Activated CD4-positive, alpha-beta memory T cell treated with anti-CD3 and anti-CD28 coated beads, Interleukin-2, amount 10 ng/mL, durations not matched to agents 7 days and 5 days (primary cell): ENCODE results near the gene GJB3. TPM values are rescaled to one million over a fixed set of nuclear protein-coding genes. Genes with fewer than 3 reads are reported as not detected.
"Not testable (repeated sequence)": the region's sequence is repeated elsewhere in the genome, so short reads cannot be mapped to it uniquely, and the experiment has no call there.

Source experiments
- CTCF ChIA-PET: fragments of 350-600 bp; sonication (Branson Sonifier 250); formaldehyde crosslinking; loops from one replicate; lab custom pipeline; 2021; ENCODE audit warnings: antibody characterized with exemption, inconsistent platforms; lab: Charles Lee
- POLR2A ChIA-PET: fragments of 350-600 bp; sonication (Branson Sonifier 250); formaldehyde crosslinking; loops from one replicate; lab custom pipeline; 2021; ENCODE audit warnings: antibody characterized with exemption; lab: Charles Lee
- DNase-seq: peaks from one replicate; pipeline ENCODE4 v3.0.0-alpha.2; 2020
- H3K27ac Mint-ChIP-seq: one replicate; pipeline ENCODE4 v1.8.0; 2021; ENCODE audit warnings: mild to moderate bottlenecking, mixed read lengths
- H3K27me3 Mint-ChIP-seq: one replicate; pipeline ENCODE4 v1.8.0; 2021; ENCODE audit warnings: mixed read lengths
- H3K36me3 Mint-ChIP-seq: one replicate; pipeline ENCODE4 v1.8.0; 2021; ENCODE audit warnings: low read depth, mixed read lengths
- H3K4me1 Mint-ChIP-seq: one replicate; pipeline ENCODE4 v1.8.0; 2021; ENCODE audit warnings: mixed read lengths
- H3K4me3 Mint-ChIP-seq: one replicate; pipeline ENCODE4 v1.8.0; 2021; ENCODE audit warnings: mild to moderate bottlenecking, mixed read lengths
- H3K9me3 Mint-ChIP-seq: one replicate; pipeline ENCODE4 v1.8.0; 2021; ENCODE audit warnings: mixed read lengths
- total RNA-seq, 2 experiments: library from RNA; stranded (reverse); gene quantifications; one replicate each; pipeline ENCODE4 v1.2.3, GENCODE V29; 2021

GJB3 gene
- not detected for total RNA-seq

GRCh38 chr1:34781071-34781843 is at the start of gene GJB3:
TSS of gene GJB3 (plus strand) at chr1:34781214. CDS start at chr1:34784763, 3,549 bp downstream.
- no peak within 1 kb of the TSS for H3K4me3 Mint-ChIP-seq
- DNase-seq = no peak

GRCh38 chr1:34732831-34733230 is 48.2 kb upstream of the GJB3 start:
- H3K9me3 Mint-ChIP-seq, DNase-seq, H3K4me1 Mint-ChIP-seq, POLR2A ChIA-PET, H3K4me3 Mint-ChIP-seq, H3K27ac Mint-ChIP-seq, H3K36me3 Mint-ChIP-seq, H3K27me3 Mint-ChIP-seq: not testable (repeated sequence)
- CTCF ChIA-PET = interaction anchor here (3.6 kb wide), 1 partner anchor 11 kb away, joined by 16 read pairs; no protein-coding TSS in a partner anchor

More at GRCh38 chr1:34781071-34781843, at the start of gene GJB3:
- H3K9me3 Mint-ChIP-seq = no peaks in the 10 kb centered on the region
- ChIA-PET CTCF (no interaction called here), POLR2A (interaction anchor here (1.1 kb wide), 1 partner anchor 16 kb away, joined by 3 read pairs; no protein-coding TSS in a partner anchor)
- peaks cover 54% of the 10 kb centered on the region for H3K27me3 Mint-ChIP-seq
- no peaks in the 10 kb centered on the region for H3K36me3 Mint-ChIP-seq
- H3K27ac Mint-ChIP-seq = no peak within 1 kb of the TSS
- H3K4me1 Mint-ChIP-seq = peaks cover 3% of the 10 kb centered on the region

- POLR2A ChIA-PET = no interaction called here
- Mint-ChIP-seq H3K4me3 (no peak overlapping the region), H3K36me3 (no peaks in the 10 kb centered on the region), H3K9me3 (no peaks in the 10 kb centered on the region), H3K27me3 (peaks cover 12% of the 10 kb centered on the region), H3K27ac (no peak overlapping the region), H3K4me1 (no peaks in the 10 kb centered on the region)
- CTCF ChIA-PET = interaction anchor here (0.6 kb wide), 1 partner anchor 10 kb away, joined by 3 read pairs; no protein-coding TSS in a partner anchor
- no peak for DNase-seq
Measured at GRCh38 chr1:34736692-34737091, 44.3 kb upstream of the GJB3 start.

DNA sequence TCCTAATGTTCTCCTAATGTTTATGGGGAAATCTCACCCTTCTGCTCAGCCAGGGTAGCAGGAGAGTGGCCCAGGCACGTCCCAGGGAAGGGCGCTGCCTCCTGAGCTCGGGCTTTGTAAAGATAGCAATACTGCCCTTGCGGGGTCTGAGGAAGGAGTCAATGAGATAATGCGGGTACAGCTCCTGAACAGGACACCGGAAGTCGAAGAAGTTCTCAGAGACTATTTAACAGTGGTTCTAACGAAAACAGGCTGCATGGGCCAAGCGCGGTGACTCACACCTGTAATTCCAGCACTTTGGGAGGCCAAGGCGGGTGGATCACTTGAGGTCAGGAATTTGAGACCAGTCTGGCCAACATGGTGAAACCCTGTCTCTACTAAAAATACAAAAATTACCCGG is 43.8 kb upstream of the GJB3 start:
- H3K9me3 Mint-ChIP-seq, POLR2A ChIA-PET, H3K4me3 Mint-ChIP-seq, H3K4me1 Mint-ChIP-seq, DNase-seq, H3K27ac Mint-ChIP-seq, H3K36me3 Mint-ChIP-seq: not testable (repeated sequence)
- peaks cover 12% of the 10 kb centered on the region for H3K27me3 Mint-ChIP-seq
- CTCF ChIA-PET = interaction anchor here (0.6 kb wide), 1 partner anchor 9 kb away, joined by 3 read pairs; no protein-coding TSS in a partner anchor

DNA sequence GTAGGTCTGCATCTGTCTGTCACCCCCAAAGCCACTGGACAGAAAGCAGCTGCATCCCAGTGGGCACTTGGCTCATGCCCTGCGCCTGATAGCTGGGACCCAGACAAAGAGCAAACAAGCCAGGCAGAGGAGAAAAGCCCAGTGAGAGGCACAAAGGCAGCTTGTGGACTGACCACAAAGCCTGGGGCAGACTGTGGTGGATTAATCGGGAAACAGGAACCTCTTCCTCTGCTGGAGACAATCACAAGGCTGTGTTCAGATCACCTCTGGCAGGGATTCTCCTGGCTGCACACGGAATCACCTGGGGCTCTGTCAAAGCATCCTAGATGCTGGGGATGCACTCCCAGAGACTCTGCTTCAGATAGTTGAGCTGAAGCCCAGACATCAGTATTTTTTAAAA is 41.4 kb upstream of the GJB3 start:
- ChIA-PET POLR2A (no interaction called here), CTCF (interaction anchor here (1.6 kb wide), 1 partner anchor 279 kb away, joined by 7 read pairs; no protein-coding TSS in a partner anchor)
- DNase-seq = no peak
- no peak overlapping the region for H3K27ac Mint-ChIP-seq
- H3K27me3 Mint-ChIP-seq = peaks cover 9% of the 10 kb centered on the region
- H3K4me1 Mint-ChIP-seq = no peaks in the 10 kb centered on the region
- no peaks in the 10 kb centered on the region for H3K9me3 Mint-ChIP-seq
- no peaks in the 10 kb centered on the region for H3K36me3 Mint-ChIP-seq
- no peak overlapping the region for H3K4me3 Mint-ChIP-seq

DNA sequence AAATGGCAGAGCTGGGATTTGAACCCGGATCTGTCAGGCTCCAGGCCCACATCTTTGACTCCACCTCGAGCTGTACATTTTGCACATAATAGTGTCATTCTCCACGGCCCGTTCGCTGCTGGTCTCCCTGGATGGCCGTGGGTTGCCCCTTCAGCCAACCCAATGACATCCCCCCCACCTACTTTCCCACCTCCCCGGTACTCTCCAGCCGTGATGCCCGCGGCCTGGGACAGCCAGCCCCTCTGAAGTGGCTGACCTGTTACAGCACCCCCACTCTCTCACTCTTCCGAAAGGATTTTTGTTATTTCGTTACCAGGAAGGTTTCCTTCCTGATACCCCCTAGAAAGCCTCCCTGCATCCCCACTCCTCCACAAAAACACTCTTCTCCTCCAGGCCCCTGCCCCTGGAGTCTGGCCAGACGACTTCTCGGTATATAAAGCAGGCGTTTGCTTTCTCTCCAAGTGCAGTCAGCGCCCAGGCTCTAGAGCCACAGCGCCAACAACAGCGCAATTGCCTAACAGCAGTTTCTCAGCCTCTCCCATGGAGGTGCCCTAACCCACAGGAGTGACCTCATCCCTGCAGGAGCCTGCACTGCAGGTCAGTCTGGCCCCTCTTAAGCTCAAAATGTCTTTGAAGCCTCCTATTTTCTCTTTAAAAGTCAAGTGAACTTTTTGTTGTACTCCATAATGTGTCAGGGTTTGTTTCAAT is 40.7 kb upstream of the GJB3 start:
- H3K27me3 Mint-ChIP-seq = peaks cover 7% of the 10 kb centered on the region
- CTCF ChIA-PET = interaction anchor here (0.7 to 1.6 kb wide), 2 partner anchors 138 to 280 kb away, joined by 3 to 7 read pairs; no protein-coding TSS in a partner anchor
- POLR2A ChIA-PET = no interaction called here

DNA sequence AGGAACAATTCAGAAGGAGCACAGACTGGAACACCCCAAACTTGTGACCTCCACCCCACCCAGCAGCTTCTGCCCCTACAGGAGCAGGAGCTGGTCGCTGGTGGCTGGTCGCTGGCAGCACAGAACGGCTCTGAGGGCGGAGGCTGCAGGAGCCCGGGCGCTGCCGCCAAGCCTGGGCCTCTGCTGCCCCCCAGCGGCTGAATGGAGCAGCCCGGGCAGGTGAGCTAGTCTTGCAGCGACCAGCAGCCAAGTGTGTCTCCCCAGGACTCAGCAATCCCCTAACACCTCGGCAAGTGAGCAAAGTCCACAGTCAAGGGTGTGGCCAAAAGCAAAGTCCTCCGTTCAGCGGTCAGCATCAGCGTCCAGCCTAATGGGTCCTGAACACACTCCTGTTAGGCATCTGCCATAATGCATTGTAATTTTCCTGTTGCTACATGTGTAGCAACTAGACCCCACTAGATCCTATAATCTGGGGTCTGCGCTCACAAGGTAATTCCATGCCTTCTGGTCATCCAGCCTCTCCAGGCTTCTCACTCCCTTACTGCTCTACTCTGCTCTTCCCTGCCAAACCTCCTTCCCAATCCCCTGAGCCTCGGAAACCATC is 38.2 kb upstream of the GJB3 start:
- Mint-ChIP-seq H3K9me3 (no peaks in the 10 kb centered on the region), H3K4me3 (no peak overlapping the region), H3K36me3 (no peaks in the 10 kb centered on the region), H3K4me1 (no peaks in the 10 kb centered on the region), H3K27me3 (peaks cover 7% of the 10 kb centered on the region), H3K27ac (no peak overlapping the region)
- POLR2A ChIA-PET = no interaction called here
- CTCF ChIA-PET = interaction anchor here (0.6 to 3.3 kb wide), 18 partner anchors 9 to 1112 kb away, joined by 3 to 24 read pairs (median 4); partner anchors contain the start of gene GJB5
- peak; percentile 79 for DNase-seq

More for the DNA sequence above, 40.7 kb upstream of the GJB3 start:
- Mint-ChIP-seq H3K27ac (no peak overlapping the region), H3K36me3 (no peaks in the 10 kb centered on the region), H3K9me3 (no peaks in the 10 kb centered on the region), H3K4me3 (no peak overlapping the region), H3K4me1 (no peaks in the 10 kb centered on the region)
- no peak for DNase-seq

DNA sequence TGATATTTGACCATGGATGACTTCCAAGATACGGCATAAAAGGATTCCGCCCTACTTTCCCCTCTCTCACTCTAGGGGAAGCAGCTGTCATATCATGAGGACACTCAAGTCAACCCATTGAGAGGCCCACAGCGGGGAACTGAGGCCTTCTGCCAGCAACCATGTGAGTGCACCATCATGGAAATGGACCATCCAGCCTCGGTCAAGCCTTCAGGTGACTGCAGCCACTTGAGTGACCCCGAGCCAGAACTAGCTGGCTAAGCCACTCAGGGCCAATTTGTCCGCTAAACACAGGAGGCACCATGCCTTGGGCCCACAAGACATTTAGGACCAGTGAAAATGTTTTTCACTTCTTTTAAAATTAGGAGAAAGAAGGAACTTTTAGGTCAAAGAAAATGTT is 37.2 kb upstream of the GJB3 start:
- H3K27ac Mint-ChIP-seq = no peak overlapping the region
- H3K27me3 Mint-ChIP-seq = peaks cover 8% of the 10 kb centered on the region
- no peaks in the 10 kb centered on the region for H3K36me3 Mint-ChIP-seq
- H3K9me3 Mint-ChIP-seq = no peaks in the 10 kb centered on the region
- ChIA-PET CTCF (interaction anchor here (0.8 to 3.3 kb wide), 8 partner anchors 8 to 1113 kb away, joined by 3 to 24 read pairs (median 10); no protein-coding TSS in a partner anchor), POLR2A (no interaction called here)
- no peaks in the 10 kb centered on the region for H3K4me1 Mint-ChIP-seq
- no peak for DNase-seq
- H3K4me3 Mint-ChIP-seq = no peak overlapping the region

DNA sequence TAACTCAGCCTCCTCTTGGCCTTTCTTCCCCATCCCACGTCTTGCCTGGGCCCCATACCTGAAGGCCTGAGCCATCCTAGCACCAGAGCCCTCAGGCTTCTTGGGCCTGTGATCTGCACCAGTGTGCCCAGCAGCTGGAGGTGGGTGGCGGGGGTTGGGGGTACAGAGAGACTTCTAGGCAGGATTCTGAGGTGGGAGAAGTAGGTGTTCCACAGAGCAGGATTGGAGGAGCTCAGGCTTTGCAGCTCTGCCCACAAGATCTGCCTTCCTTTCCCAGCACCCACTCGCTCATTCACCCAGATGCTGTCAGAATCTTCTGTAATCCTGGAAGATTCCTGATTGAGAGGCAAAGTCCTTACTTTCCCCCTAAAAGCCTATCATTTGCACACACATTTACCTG is 36.2 kb upstream of the GJB3 start:
- ChIA-PET CTCF (interaction anchor here (0.7 to 3.3 kb wide), 3 partner anchors 11 to 285 kb away, joined by 3 to 16 read pairs (median 3); no protein-coding TSS in a partner anchor), POLR2A (no interaction called here)
- Mint-ChIP-seq H3K9me3 (no peaks in the 10 kb centered on the region), H3K27me3 (peaks cover 10% of the 10 kb centered on the region), H3K36me3 (no peaks in the 10 kb centered on the region), H3K27ac (no peak overlapping the region), H3K4me1 (no peaks in the 10 kb centered on the region), H3K4me3 (no peak overlapping the region)
- DNase-seq = no peak

DNA sequence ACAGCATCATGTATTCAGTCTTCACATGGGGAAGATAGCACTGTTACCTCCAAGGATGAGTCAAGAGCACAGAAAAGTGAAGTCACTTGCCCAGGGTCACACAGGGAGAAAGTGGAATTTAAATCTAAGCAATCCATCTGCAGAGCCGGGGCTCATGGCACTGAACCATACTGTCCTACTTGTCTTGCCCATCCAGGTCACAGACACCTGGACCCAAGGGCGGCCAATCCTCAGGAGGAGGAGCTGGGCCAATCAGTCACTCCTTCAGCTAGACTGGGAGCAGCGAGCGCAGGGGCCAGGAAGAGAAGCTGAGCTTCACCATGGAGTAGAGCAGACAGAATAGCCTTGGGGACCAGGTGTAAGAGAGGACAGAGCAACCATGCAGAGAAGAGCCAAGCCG is 35.3 kb upstream of the GJB3 start:
- Mint-ChIP-seq H3K27me3 (peaks cover 5% of the 10 kb centered on the region), H3K9me3 (no peaks in the 10 kb centered on the region), H3K4me3 (no peak overlapping the region), H3K4me1 (no peaks in the 10 kb centered on the region), H3K27ac (no peak overlapping the region), H3K36me3 (no peaks in the 10 kb centered on the region)
- DNase-seq = no peak
- POLR2A ChIA-PET = no interaction called here
- CTCF ChIA-PET = interaction anchor here (1.0 kb wide), 1 partner anchor 9 kb away, joined by 3 read pairs; no protein-coding TSS in a partner anchor

DNA sequence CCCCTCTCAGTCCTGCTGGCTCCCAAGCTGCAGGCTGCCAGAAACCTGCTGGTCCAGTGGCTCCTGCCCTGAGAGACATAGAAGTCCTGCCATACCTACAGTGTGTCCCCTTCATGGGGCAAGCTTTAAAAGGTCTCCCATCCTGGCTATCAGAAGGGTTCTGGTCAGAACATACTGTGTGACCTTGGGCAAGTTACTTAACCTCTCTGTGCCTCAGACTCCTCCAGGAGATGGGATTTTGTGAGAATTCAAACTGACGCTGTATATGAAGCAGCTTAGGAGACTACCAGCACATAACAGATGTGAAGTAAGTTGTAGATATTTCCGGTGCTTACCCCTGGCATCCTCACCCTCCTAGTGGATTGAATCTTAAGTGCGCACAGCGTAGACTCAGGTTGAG is 34.9 kb upstream of the GJB3 start:
- Mint-ChIP-seq H3K4me3 (no peak overlapping the region), H3K27me3 (peaks cover 4% of the 10 kb centered on the region), H3K27ac (no peak overlapping the region), H3K9me3 (no peaks in the 10 kb centered on the region), H3K4me1 (no peaks in the 10 kb centered on the region), H3K36me3 (no peaks in the 10 kb centered on the region)
- POLR2A ChIA-PET = no interaction called here
- CTCF ChIA-PET = interaction anchor here (1.0 kb wide), 1 partner anchor 9 kb away, joined by 3 read pairs; no protein-coding TSS in a partner anchor
- no peak for DNase-seq

DNA sequence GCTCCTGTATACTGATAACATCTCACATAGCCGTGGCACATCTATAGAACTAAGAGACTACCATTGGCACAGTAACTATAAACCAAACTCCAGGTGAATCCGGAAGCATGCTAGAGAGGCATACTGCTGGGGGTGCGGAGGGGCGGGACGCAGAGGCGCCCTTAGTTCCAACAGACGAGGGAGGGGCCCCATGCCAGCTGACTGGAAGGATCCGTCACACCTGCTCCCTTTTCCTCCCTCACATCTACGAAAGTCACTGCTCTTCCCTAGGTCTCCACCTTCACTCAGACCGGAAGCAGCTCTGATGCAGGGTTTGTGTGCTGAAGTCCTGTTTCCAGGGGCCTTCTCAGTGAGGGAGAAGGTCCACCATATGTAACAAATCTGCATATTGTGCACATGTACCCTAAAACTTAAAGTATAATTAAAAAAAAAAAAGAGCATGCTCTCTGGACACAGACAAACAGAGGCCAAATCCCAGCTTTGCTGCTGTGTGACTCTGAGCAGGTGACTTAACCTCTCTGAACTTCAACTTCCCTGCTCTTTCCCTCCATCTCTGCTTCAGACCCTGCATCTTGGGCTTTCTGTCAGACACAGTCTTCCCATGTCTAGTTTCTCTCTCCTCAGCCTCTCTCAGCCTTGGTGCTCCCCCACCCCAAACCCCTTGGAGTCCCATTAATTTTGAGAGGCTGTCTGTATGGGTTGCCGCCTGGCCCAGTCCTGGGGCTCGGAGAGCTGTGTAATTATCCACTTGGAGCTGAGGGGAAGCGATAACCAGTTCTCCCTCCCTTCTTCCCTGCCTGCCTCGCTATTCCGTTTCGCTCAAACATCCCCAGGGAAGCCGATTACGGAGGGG is 34.0 kb upstream of the GJB3 start:
- Mint-ChIP-seq H3K36me3 (no peaks in the 10 kb centered on the region), H3K27ac (no peak overlapping the region), H3K27me3 (peaks cover 2% of the 10 kb centered on the region), H3K9me3 (no peaks in the 10 kb centered on the region), H3K4me3 (no peak overlapping the region), H3K4me1 (no peaks in the 10 kb centered on the region)
- CTCF ChIA-PET = interaction anchor here (0.5 to 1.0 kb wide), 2 partner anchors 10 to 35 kb away, joined by 3 read pairs; no protein-coding TSS in a partner anchor
- no peak for DNase-seq
- POLR2A ChIA-PET = no interaction called here
